HG03460 (cell line): Measurements from ENCODE around the gene FRMD4A.
"Not testable (repeated sequence)": the region's sequence is repeated elsewhere in the genome, so short reads cannot be mapped to it uniquely, and the experiment has no call there.

ENCODE experiments used
- ATAC-seq: cut with Tn5 transposase; IDR thresholded peaks from one replicate; pipeline ENCODE4 v1.9.1; 2021; ENCODE audit not compliant: unreplicated experiment

Gene FRMD4A

DNA sequence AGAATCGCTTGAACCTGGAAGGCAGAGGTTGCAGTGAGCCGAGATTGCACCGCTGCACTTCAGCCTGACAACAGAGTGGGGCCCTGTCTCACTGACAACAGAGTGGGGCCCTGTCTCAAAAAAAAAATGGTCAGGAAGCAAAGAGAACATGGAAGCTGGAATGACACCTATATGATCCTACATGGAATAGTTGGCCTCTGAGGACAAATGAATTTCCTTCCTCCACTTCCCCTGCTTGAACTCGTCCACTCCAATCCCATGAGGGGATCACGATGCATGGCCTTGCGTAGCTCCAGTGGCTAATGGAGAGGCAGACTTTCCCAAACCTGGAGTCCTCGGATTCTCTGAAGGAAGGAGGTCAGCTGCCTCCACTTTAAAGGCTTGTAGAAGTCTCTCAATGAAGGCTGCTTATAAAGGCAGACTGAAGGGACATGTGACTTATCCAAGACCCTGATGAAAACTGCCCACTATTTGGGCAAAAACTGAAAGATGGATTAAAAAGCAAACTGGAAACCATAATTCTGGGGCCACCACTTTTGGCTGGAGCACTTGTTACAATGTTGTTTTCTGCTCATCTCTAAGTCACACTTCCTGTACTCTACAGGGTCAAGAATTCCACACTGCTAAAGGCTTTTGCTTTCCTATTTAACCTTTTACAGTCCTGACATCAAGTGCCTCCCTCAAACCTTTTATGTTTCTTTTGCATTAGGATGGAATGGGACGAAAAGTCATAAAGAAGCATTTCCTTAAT, 529.4 kb downstream of the FRMD4A start:
- ATAC-seq: no peak

DNA sequence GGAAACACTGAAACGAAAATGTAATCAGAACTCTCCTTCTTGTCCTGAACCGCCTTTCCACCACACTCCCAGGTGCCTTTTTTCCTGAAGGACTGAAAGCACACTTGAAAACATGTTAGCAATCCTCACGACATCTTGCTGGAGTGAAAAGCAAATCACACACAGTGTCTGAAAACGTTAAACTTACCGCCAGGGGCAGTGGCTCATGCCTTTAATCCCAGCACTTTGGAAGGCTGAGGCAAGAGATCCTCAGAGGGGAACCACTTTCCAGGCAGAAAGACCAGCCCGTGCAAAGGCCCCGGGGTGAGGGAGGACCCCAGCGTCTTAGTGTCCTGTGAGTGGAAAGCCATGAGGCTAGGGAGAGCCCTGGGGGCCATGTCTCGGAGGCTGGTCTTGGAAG, 533.6 kb downstream of the FRMD4A start:
- ATAC-seq: no peak

GRCh38 chr10:13795653-13796555, 534.8 kb downstream of the FRMD4A start:
- peak; percentile 70 for ATAC-seq

- no peak for ATAC-seq
Observed at GRCh38 chr10:13794992-13795612, 535.6 kb downstream of the FRMD4A start.

DNA sequence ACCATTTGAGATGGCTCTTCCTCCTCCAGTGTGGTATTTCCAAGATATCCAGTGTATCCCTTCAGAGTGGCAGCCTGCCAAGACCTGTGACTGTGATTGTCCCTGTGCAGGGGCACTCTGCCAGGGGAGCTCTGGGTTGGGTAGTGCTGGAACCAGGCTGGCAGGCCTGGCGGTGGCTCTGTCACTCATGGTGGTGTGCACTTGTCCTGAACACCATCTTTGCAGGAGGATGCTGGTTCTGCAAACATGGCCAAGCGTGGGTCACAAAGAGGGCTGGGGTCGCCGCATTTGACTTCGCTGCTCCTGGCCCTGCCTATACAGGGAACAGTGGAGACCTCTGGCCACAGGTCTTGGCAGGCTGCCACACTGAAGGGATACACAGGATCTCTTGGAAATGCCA, 538.7 kb downstream of the FRMD4A start:
- no peak for ATAC-seq

DNA sequence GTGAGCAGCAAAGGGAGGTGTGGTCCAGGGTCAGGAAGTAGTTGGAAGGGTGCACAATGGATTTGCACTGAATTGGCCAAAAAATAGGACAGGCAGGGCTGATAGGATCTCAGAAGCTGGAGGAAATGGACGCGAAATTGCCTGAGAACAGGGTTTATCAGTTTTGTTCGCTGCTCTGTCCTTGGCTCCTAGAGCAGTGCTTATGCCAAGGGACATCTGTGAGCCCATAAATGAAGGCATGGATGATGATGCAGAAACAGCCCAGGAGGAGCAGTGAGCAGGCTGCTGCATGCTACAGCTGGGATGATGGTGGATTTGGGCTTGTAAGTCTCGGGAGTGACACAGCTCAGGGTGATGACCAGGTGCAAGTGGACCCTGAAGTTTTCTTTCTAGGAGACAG, 539.2 kb downstream of the FRMD4A start:
- ATAC-seq: no peak

DNA sequence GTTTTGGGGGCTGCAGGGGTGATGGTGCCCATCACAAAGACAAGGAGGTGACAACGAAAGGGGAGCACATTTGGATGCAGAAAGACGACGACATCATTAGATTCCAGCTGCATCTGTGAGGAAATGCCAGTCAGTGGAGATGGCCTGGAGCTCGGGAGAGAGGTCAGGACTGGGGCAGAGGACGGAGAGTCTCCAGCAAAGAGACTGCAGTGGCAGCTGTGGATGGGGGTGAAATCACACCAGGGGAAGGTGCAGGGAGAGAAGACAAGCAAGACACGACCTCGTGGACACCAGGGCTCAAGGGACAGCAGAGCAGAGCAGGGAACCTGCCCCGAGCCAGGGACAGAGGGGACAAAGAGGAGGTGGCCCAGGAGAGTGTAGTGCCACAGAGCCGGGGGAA, 540.5 kb downstream of the FRMD4A start:
- no peak for ATAC-seq

- ATAC-seq: no peak
Observed at GRCh38 chr10:13789448-13789829, 541.3 kb downstream of the FRMD4A start.

DNA sequence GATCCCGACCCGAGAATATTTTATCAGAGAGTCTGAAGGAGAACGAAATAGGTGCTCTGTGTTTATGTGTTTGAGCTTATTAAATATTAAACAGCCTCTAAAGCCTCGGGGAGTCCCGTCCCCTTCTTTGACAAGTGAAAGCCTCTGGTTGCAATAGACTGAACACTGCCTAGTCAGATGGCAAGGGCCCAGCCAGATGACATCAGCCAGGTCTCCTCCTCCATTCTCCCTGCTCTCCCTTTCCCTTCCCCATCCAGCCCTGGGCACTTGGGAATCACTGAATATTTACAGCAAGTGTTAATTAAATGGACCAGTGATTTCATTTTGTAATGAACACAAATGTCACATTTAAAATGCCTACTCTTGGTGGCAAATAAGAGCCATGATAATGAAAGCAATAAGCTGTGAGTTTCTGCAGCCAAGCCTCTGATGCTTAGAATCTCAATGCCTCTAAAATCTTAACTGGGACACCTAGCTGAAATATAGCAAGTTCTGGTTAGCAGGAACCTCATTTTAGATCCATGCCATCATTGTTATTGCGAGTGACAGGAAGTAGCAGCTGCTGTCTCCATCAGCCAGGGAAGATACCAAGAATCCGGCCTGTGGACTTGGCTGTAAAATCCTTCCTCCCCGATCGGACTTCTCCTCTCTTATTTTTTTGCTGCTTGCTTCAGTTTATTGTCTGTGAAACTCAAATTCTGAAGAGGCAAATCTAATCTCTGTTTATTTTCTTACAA, 541.8 kb downstream of the FRMD4A start:
- ATAC-seq: no peak

- ATAC-seq: no peak
Observed at GRCh38 chr10:13788320-13788600, 542.5 kb downstream of the FRMD4A start.

GRCh38 chr10:13787015-13787421, 543.7 kb downstream of the FRMD4A start:
- peak; percentile 74 for ATAC-seq

GRCh38 chr10:13784067-13784466, 546.7 kb downstream of the FRMD4A start:
- ATAC-seq: no peak

GRCh38 chr10:13779748-13780147, 551.0 kb downstream of the FRMD4A start:
- ATAC-seq: no peak

GRCh38 chr10:13778693-13778960, 552.1 kb downstream of the FRMD4A start:
- ATAC-seq: not testable (repeated sequence)

DNA sequence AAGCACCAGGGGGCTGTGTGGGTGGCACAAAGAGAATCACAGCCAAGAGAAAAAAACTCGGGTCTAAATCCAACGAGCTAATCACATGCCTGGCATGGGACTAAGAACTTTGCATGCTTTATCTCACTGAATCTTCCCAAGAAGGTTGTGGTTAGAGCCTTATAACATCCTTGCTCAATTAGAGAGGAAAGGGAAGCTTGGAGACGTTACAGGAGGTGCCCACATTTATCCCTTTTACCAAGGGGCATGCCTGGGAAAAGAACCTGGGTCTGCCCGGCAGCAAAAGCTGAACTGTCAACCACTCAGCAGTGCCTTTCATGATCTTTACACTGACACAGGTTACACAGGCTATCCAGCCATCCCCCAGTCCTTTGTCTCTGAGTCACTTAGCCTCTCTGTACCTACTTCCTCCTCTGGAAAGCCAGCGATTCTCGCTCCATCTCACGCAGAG, 553.8 kb downstream of the FRMD4A start:
- no peak for ATAC-seq

DNA sequence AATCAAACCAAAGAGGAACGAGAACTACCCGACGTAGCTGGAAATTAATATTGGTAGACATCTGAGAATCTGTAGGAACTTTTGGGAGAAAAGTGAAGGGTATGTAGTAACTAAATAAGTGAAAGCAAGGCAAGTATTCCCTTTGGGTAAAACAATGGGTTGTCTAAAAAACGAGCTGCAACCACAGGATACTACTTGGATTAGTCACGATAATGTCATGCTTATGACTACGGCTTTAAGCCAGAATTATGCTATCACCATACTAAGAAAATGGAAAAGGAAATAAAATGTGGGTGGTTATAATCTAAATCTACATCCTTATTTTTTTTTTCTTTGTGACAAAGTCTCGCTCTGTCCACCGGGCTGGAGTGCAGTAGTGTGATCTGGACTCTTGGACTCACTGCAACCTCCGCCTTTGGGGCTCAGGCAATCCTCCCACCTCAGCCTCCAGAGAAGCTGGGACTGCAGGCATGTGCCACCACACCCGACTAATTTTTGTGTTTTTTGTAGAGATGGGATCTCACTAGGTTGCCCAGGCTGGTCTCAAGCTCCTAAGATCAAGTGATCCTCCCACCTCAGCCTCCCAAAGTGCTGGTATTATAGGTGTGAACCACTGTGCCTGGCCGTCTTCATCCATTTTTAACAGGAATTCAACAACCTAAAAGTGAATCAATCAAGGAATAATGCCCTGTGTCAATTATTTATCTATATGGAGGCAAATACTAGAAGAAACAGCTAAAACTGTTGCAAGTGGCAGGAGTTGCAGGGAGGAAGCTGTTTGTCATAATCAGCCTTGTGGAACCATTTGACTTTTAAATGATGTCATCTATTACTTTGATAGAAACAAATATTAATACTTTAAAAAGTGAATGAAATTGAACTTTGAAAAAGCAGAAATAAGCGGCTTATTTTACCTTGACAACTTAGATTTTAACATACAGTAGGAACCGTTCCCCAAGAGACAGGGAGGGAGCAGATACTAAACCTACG, 554.6 kb downstream of the FRMD4A start:
- no peak for ATAC-seq

GRCh38 chr10:13774303-13774893, 556.3 kb downstream of the FRMD4A start:
- no peak for ATAC-seq

GRCh38 chr10:13773496-13774170, 557.1 kb downstream of the FRMD4A start:
- no peak for ATAC-seq

- ATAC-seq: no peak
Observed at GRCh38 chr10:13773043-13773442, 557.7 kb downstream of the FRMD4A start.
